H7 (cell line): Measurements from ENCODE around the gene UBTD1. TPM values are rescaled to one million over a fixed set of nuclear protein-coding genes. Genes with fewer than 3 reads are reported as not detected.

Experiments
- DNase-seq: peaks from one replicate; pipeline ENCODE4 v3.0.0; 2012
- H3K27me3 ChIP-seq: 2 replicates; pipeline ENCODE4 v1.6.0; 2011; ENCODE audit warnings: mild to moderate bottlenecking, low read length; ENCODE audit not compliant: control insufficient read depth, insufficient read depth
- H3K36me3 ChIP-seq: replicated peaks from 2 replicates; pipeline ENCODE4 v1.5.1; 2011; ENCODE audit warnings: low read length; ENCODE audit not compliant: control insufficient read depth, insufficient read depth
- H3K4me3 ChIP-seq: 2 replicates; pipeline ENCODE4 v1.5.1; 2011; ENCODE audit warnings: low read depth, mild to moderate bottlenecking, control low read depth, low read length, moderate library complexity; ENCODE audit not compliant: insufficient read depth
- total RNA-seq: library from RNA; depleted of rRNA; stranded (reverse); fragments of >200 nt; shearing (Covaris generic); gene quantifications from 2 replicates; pipeline ENCODE4 v1.2.3, GENCODE V29; 2014

UBTD1 gene
- total RNA-seq, 1 experiment from 2014 or later = 30.2 TPM

GRCh38 chr10:97498076-97498840, 466 bp upstream of the UBTD1 start, which contains the start of gene MMS19:
Gene MMS19 (minus strand): TSS chr10:97498422. CDS start chr10:97498384, 38 bp downstream.
- Histone ChIP-seq H3K36me3 (peaks cover under 1% of the 10 kb centered on the region; the same call in 1 of the 2 replicates), H3K27me3 (peaks cover 9% of the 10 kb centered on the region), H3K4me3 (peak within 1 kb of the TSS; percentile 88)
- peak; percentile 100 for DNase-seq

DNA sequence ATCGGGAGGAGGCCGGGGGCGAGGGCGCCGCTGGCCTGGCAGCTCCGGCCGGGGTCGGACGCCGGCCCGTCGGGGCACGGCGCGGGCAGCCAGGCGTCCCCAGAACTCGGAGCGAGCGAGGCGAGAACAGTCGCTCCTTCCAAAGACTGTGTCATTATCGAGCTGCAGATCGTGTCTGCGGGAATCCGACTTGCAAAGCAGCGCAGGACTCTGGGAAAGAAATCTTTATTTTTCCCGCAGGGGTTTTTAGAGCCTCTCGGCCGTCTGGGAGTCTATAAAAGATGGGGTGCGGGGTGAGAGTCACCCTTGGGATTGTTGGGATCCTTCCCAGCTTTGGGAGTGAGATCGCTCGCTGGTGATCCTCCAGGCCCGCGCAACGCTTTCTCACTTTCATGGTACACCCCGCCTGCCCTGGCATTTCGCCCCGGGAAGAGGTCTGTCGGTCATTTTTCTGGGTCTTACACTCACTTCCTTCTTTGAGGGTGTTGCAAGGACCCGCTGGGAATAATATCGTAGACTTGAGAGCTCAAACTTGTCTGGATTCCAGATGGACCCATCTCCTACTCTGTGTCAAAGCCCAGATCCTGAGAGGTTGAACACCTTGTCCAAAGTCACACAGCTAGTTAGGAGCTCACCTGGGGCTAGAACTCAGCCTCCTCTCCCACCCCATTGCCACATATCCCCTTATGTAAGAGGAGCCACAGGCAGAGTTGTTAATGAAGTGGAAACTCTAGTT, 1.0 kb downstream of the UBTD1 start:
- H3K27me3 ChIP-seq = peaks cover 9% of the 10 kb centered on the region
- H3K4me3 ChIP-seq = peak overlapping the region; percentile 88
- DNase-seq = no peak
- H3K36me3 ChIP-seq = no peaks in the 10 kb centered on the region

DNA sequence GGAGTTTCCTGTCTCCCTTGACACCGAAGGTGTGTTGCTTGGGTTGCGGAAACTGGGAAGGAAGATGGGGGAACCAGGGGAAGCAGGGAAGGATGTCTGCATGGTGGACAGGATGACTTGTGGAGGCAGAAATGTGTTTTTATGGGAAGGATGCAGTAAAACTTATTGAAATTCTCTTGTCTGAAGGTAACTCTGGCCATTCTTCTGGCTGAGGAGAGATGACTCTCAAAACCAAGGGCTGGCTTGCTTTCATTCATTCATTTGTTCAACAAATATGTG, 1.5 kb downstream of the UBTD1 start:
- peak overlapping the region; percentile 88 for H3K4me3 ChIP-seq
- peaks cover 9% of the 10 kb centered on the region for H3K27me3 ChIP-seq
- no peaks in the 10 kb centered on the region for H3K36me3 ChIP-seq
- DNase-seq = no peak

DNA sequence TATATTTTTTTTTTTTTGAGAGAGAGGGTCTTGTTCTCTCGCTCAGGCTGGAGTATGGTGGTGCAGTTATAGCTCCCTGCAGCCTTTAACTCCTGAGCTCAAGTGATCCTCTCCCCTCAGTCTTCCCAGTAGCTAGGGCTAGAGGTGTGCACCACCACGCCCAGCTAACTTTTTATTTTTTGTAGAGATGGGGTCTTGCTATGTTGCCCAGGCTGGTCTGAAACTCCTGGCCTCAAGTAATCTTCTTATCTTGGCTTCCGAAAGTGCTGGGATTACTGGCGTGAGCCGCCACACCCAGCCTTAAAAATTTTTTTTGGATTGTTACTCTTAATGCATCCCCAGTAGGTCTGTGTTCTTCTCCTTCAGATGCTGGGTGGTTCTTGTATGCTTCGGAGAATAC, 4.2 kb downstream of the UBTD1 start:
- Histone ChIP-seq H3K4me3 (no peak overlapping the region), H3K27me3 (peaks cover 9% of the 10 kb centered on the region), H3K36me3 (no peaks in the 10 kb centered on the region)
- no peak for DNase-seq

- Histone ChIP-seq H3K27me3 (peaks cover 9% of the 10 kb centered on the region), H3K36me3 (no peaks in the 10 kb centered on the region), H3K4me3 (no peak overlapping the region)
- no peak for DNase-seq
Measured at GRCh38 chr10:97503406-97503805, 4.7 kb downstream of the UBTD1 start.

- Histone ChIP-seq H3K27me3 (peaks cover 3% of the 10 kb centered on the region), H3K4me3 (no peak overlapping the region), H3K36me3 (no peaks in the 10 kb centered on the region)
- no peak for DNase-seq
Measured at GRCh38 chr10:97505152-97505551, 6.4 kb downstream of the UBTD1 start.

- no peaks in the 10 kb centered on the region for H3K36me3 ChIP-seq
- H3K4me3 ChIP-seq = no peak overlapping the region
- DNase-seq = no peak
- H3K27me3 ChIP-seq = no peaks in the 10 kb centered on the region
Measured at GRCh38 chr10:97506199-97506991, 7.7 kb downstream of the UBTD1 start.

GRCh38 chr10:97508342-97508741, 9.6 kb downstream of the UBTD1 start:
- Histone ChIP-seq H3K36me3 (no peaks in the 10 kb centered on the region), H3K4me3 (no peak overlapping the region), H3K27me3 (no peaks in the 10 kb centered on the region)
- no peak for DNase-seq

DNA sequence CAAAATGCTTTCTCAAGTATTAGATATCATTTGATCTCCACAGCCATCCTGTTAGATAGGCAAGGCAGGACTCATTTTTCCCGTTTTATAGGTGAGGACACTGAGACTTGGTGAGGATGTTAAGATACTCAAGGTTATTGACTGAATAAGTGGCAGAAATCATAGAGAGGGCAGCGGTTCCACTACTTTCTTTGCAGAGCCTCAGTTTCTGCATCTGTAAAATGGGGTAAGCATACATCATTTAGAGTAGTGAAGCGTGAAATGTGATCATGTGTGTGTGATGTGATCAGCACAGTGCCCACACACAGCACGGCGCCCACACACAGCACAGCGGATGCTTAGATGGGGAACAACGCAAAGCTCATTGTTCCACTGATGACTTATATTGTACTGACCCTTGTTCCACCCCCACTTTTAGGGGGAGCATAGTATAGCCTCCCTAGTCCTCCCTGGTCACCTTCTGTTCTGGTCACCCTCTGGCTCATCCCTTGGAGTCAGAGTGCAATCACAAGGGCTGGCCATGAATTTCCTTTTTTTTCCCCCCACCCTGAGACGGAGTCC, 10.5 kb downstream of the UBTD1 start:
- no peak for DNase-seq
- no peaks in the 10 kb centered on the region for H3K27me3 ChIP-seq
- no peak overlapping the region for H3K4me3 ChIP-seq
- H3K36me3 ChIP-seq = no peaks in the 10 kb centered on the region

DNA sequence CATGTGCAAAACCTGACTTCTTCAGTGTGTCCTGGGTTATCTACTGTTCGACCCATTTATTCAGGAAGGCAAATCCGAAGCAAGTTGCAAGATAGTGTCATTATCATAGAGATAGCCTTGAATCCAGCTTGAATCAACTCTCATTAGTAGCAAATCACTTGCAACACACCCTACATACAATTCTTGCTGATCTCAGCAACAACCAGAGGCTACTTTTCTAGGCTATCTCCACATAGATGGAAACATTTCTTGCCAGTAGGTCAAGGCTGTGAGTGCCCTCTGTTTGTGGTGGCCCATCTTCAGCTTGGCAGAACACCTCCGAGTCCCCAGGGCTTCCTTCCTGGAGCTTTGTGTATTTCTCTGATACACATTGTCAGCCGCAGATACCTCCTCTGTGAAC, 12.0 kb downstream of the UBTD1 start:
- Histone ChIP-seq H3K27me3 (no peaks in the 10 kb centered on the region), H3K36me3 (no peaks in the 10 kb centered on the region), H3K4me3 (no peak overlapping the region)
- no peak for DNase-seq

DNA sequence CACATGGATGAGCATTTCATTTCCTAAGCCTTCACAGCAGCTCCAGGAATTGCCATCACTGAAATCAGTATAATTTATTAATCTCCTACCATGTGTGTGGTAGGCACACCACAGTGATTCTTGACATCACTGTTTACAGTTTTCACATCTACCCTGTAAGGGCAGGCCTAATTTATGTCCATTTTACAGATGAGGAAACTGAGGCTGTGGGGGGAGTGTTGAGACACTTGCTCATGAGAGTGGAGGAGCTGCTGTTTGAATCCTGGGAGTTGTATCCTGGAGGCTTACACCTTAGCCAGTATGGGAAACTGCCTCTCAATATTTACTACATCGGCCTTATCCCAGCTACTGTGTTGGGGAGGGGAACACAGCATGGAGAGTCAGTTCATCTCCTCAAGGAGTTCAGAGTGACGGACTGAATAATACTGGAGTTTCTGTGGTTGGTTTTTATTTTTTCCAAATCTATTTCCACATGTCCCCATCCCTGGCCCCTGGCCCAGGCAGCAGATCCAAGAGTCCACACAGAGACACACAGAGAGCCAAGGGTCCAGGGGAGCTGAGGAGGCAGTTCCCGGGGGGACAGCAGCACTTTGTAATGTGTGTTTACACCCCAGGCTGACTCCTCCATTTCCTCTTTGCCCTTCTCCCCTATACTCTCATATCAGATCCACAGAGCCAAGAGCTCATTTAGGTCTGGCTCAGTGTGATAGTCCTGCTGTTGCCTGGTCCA, 13.2 kb downstream of the UBTD1 start:
- H3K27me3 ChIP-seq = no peaks in the 10 kb centered on the region
- H3K4me3 ChIP-seq = no peak overlapping the region
- no peaks in the 10 kb centered on the region for H3K36me3 ChIP-seq
- no peak for DNase-seq

- no peak overlapping the region for H3K4me3 ChIP-seq
- no peaks in the 10 kb centered on the region for H3K27me3 ChIP-seq
- DNase-seq = no peak
- H3K36me3 ChIP-seq = no peaks in the 10 kb centered on the region; the same call in 1 of the 2 replicates
Measured at GRCh38 chr10:97512993-97513392, 14.3 kb downstream of the UBTD1 start.

DNA sequence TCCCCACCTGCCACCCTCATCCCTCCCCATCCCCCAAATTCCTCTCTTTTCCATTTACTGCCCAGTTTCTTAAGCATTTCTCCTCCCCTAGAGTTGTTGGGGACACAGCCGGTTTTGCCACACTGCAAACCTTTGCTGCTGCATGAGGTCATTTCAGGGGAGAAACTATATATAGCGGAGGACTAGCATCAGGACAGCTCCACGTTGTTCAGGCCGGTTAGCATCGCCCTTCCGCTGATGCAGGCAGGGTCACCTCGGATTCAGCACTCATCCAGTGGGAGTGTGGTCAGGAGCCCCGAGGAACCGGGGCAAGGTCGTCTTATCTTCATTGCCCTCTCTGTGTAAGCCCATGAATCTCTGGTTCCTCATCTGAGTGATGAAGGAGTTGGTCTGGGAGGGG, 15.6 kb downstream of the UBTD1 start:
- Histone ChIP-seq H3K4me3 (no peak overlapping the region), H3K27me3 (no peaks in the 10 kb centered on the region), H3K36me3 (no peaks in the 10 kb centered on the region; the same call in 1 of the 2 replicates)
- no peak for DNase-seq
